GM21360 (cell line): Measurements from ENCODE around the gene ATOX1.
"Not testable (repeated sequence)": the region's sequence is repeated elsewhere in the genome, so short reads cannot be mapped to it uniquely, and the experiment has no call there.

Experiments
- ATAC-seq: cut with Tn5 transposase; IDR thresholded peaks from one replicate; pipeline ENCODE4 v1.9.1; 2021; ENCODE audit warnings: mild to moderate bottlenecking, moderate library complexity; ENCODE audit not compliant: unreplicated experiment

The ATOX1 gene

DNA sequence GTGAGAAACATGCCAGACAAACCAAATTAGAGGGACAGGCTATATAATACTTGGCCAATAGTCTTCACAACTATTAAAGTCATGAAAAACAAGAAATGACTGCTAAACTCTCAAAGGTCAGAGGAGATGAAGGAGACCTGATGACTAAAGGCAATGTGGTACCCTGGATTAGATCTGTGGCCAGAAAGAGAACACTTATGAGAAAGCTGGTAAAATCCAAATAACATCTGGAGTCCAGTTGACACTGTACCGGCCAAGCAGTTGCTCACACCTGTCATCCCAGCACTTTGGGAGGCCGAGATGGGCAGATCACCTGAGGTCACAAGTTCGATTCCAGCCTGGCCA is 24.4 kb downstream of the ATOX1 start:
- no peak for ATAC-seq

GRCh38 chr5:151733358-151734063 is 24.9 kb downstream of the ATOX1 start:
- no peak for ATAC-seq

- ATAC-seq: no peak
Observed at GRCh38 chr5:151730381-151730780, 28.1 kb downstream of the ATOX1 start.

- not testable (repeated sequence) for ATAC-seq
Observed at GRCh38 chr5:151729597-151729996, 28.8 kb downstream of the ATOX1 start.

- ATAC-seq: no peak
Observed at GRCh38 chr5:151724360-151724759, 34.1 kb downstream of the ATOX1 start.

- no peak for ATAC-seq
Observed at GRCh38 chr5:151722546-151722945, 35.9 kb downstream of the ATOX1 start.

DNA sequence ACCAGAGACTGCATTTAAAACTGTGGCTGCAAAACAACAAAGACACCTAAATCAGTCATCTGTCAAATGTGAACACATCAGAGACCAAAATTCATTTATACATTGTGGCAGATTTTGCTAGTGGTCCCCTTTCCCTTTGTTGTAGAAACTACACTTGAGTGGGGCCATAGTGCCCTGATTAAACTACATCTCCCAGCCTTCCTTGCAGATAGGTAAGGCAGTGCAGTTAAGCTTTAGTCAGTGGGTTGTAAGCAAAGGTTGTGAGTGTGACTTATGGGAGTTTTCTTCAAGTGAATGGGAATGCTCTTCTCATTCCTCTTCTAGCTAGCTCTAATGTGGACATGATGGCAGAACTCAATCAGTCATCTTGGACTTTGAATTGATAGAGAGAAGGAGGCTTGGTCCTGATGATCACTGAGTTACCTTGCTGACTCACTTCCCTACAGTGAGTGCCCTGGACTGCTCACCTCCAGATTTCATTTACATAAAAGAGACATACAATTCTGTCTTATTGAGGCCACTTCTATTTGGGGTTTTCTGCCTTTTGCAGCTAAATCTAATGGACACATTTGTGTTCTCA is 36.5 kb downstream of the ATOX1 start:
- ATAC-seq: no peak

GRCh38 chr5:151721087-151721646 is 37.3 kb downstream of the ATOX1 start:
- ATAC-seq: peak; percentile 84

DNA sequence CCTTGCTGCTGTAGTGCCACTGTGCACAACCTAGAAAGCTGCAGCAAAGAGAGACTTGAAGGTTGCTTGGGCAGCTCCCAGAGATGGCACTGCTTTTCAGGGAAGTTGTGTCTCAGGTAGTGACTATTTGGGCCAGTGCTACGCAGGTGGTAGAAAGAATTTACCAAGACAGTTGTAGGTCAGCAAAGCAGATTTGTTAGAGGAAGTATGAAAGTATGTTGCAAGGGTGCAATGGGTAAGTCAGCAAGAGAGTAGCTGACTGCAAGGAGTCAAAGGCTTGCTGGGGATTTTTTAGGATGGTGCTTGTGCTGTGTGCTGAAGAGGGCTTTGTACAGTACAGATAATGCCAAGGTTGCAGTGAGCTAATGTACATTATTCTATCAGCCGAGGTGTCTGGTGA is 38.2 kb downstream of the ATOX1 start:
- no peak for ATAC-seq

GRCh38 chr5:151719228-151720000 is 39.0 kb downstream of the ATOX1 start:
- no peak for ATAC-seq

DNA sequence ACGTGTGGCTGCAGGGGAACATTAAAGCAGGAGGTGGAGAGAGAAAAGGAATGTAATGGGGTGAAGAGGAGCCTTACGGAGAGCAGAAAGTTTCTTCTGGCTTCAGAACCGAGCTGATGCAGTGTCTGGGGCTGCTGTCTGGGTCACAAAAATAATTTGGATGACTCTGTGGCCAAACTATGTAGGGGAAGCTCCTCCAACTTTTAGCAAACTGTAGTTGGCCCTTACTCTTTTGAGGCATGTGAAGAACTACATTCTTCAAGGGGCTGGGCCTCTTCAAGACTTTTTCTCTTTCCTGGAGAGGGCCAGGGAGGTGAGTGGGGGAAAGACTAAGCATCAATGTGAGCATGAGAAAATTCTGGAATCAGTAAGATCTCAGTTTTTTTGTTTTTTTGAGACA is 39.8 kb downstream of the ATOX1 start:
- ATAC-seq: no peak

DNA sequence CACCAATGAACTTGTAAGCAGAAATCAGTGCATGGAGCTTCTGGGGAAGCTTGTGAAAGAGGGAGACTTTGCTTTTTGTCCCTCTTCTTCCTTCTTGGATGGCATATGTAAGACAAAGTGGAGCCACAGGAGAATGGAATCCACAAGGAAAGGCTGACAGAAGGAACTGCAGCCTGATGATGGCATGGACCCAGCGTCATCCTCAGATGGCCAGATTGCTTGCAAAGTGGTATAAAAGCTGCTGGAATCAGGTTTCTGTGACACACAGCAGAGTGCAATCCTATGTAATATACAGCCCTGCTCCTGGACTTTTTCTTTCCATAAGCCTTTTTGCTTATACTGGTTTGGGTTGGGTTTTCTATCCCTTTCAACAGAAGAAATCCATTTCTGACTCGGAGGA is 40.3 kb downstream of the ATOX1 start:
- no peak for ATAC-seq

DNA sequence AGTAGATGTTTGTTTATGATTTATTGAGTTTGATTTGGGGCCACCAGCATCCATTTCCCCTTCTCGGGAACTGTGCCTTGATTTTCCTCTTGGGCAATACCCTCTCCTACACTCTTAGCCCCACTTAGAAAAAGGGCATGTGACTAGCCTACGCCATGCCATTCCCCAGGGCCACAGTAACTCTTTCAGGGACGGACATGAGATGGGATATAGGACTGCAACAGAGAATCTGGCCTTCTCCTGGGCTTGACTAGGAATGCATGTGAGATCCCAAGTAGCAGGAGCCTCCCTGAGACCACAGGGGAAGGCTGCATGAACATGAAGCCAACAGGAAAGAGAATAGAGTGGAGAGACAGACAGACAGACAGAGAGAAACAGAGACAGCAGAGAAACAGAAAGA is 41.0 kb downstream of the ATOX1 start:
- ATAC-seq: no peak

DNA sequence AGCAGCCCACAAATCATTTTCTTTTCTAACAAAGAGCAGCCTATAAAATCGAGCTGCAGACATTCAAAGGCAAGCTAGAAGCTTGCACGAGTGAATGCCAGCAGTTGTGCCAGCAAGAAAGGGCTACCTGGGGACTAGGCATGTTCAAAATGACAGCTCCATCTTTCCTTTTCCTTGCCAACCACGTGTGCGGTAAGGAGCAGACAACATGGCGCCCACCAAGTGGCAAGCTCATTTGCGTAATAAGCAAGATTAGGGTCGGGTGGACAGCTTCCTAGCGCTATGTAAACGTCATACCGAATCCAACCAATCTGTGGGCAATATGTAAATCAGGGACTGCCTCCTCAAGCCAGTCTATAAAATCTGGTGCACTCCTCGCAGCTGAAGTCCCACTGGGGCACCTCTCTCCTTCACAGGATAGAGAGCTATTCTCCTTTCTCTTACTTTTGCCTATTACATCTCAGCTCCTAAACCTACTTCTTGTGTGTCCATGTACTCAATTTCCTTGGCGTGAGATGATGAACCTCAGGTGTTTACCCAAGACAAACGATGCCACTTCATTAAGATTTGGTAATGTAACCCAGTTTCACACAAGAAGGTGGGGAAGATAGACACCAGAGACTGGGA is 49.2 kb downstream of the ATOX1 start:
- ATAC-seq: no peak

GRCh38 chr5:151708126-151708525 is 50.3 kb downstream of the ATOX1 start:
- ATAC-seq: no peak

GRCh38 chr5:151707567-151707966 is 50.9 kb downstream of the ATOX1 start:
- ATAC-seq: no peak

DNA sequence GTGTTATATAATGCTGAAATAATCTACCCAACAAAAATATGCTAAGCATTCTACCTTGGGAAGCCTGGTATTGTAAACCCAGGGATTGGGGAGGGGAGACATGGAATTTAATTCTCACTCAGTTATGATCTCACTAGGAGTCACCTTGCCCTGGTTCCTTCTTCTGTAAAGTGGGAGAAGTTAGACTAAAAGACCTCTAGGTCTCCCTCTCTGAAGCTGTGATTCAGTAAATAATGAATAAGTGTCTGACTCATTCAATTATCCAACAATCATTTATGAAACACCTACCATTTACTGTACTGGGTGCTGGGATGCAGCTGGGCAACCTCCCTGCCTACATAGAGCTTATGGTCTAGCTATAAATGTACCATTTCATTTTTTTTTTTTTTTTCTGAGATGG is 51.5 kb downstream of the ATOX1 start:
- ATAC-seq: no peak

- ATAC-seq: no peak
Observed at GRCh38 chr5:151703780-151704179, 54.7 kb downstream of the ATOX1 start.

GRCh38 chr5:151703227-151703626 is 55.2 kb downstream of the ATOX1 start:
- peak; percentile 91 for ATAC-seq

DNA sequence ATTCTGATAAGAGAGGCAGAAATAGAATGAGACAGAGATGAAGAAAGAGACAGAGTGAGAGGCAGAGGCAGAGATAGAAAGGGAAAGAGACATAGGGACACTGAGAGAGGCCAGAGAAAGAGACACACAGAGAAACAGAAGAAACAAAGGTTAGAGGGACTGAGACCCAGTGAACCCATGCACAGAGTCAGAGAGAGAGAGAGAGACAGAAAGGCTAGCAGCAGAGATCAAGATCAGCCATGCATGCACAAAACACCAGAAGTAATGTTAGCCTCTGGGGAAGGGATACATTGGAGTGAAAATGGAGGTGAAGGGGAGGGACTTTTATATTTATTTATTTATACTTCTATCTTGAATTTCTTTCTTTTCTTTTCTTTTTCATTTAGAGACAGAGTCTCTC is 57.6 kb downstream of the ATOX1 start:
- peak; percentile 45 for ATAC-seq

GRCh38 chr5:151700296-151700695 is 58.1 kb downstream of the ATOX1 start:
- no peak for ATAC-seq
